ENCODE data around the gene STRN3.

DNA sequence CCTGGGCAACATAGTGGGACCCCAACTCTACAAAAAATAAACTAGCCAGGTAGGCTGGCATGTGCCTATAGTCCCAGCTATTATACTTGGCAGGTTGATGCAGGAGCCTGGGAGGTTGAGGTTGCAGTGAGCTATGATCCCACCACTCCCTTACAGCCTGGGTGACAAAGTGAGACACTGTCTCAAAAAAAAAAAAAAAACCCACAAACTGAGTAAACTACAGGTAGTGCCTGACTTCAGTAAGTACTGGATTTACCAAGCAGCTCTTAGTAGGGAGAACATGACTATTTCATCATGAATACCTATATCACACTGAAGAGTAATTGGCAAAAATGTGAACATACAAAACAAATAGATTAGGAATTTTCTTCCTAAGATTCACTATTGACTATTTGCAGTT is 33.1 kb downstream of the STRN3 start:
- TF ChIP-seq, protein P1, sequence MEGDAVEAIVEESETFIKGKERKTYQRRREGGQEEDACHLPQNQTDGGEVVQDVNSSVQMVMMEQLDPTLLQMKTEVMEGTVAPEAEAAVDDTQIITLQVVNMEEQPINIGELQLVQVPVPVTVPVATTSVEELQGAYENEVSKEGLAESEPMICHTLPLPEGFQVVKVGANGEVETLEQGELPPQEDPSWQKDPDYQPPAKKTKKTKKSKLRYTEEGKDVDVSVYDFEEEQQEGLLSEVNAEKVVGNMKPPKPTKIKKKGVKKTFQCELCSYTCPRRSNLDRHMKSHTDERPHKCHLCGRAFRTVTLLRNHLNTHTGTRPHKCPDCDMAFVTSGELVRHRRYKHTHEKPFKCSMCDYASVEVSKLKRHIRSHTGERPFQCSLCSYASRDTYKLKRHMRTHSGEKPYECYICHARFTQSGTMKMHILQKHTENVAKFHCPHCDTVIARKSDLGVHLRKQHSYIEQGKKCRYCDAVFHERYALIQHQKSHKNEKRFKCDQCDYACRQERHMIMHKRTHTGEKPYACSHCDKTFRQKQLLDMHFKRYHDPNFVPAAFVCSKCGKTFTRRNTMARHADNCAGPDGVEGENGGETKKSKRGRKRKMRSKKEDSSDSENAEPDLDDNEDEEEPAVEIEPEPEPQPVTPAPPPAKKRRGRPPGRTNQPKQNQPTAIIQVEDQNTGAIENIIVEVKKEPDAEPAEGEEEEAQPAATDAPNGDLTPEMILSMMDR (IDR thresholded peaks at IDR 0.05; ENCODE audit: poor library complexity), result no peak
- TF ChIP-seq EZH2 (IDR thresholded peaks at IDR 0.05; ENCODE audit: borderline replicate concordance), result no peak
- no peak for TF ChIP-seq EZH2phosphoT487 (IDR thresholded peaks at IDR 0.05; ENCODE audit: low read depth, severe bottlenecking, unreplicated experiment)
